Thyroid gland (tissue), 4 donors: ENCODE measurements around the gene HLCS. TPM values are rescaled to one million over a fixed set of nuclear protein-coding genes. Genes with fewer than 3 reads are reported as not detected.

Experiments
- DNase-seq, 2 donors: peaks; one replicate each; pipeline ENCODE4 v3.0.0-alpha.2; 2019
- H3K27ac ChIP-seq, 3 donors: fragments of 200-600 bp; sonication (generic); 1 replicate in 2 of 3; 2 replicates in 1 of 3; pipeline ENCODE4 v1.5.1; 2016 to 2019; ENCODE audit warnings: mild to moderate bottlenecking in 1 of 3, moderate library complexity in 1 of 3
- H3K27me3 ChIP-seq: fragments of 200-600 bp; sonication (generic); one replicate; pipeline ENCODE4 v1.5.1; 2019
- H3K36me3 ChIP-seq, 2 donors: fragments of 200-600 bp; sonication (generic); one replicate each; pipeline ENCODE4 v1.5.1; 2016 to 2019
- H3K4me1 ChIP-seq, 2 donors: fragments of 200-600 bp; sonication (generic); one replicate each; pipeline ENCODE4 v1.5.1; 2017 to 2019
- H3K4me3 ChIP-seq, 3 donors: fragments of 200-600 bp; sonication (generic); replicated peaks in 1 of 3; 1 replicate in 2 of 3; 2 replicates in 1 of 3; pipeline ENCODE4 v1.5.1; 2016; ENCODE audit warnings: mild to moderate bottlenecking in 1 of 3
- H3K9me3 ChIP-seq: fragments of 200-600 bp; sonication (generic); one replicate; pipeline ENCODE4 v1.5.1; 2017
- POLR2A ChIP-seq, 2 donors: fragments of 450-650 bp; IDR thresholded peaks; one replicate each; pipeline ENCODE4 v1.6.1; 2017; ENCODE audit warnings: antibody characterized with exemption in 2 of 2, mild to moderate bottlenecking in 2 of 2, moderate library complexity in 1 of 2
- WGBS, 2 donors: methylation state at CpG; one replicate each; pipeline ENCODE4 v1.1.5; 2017; 5-methylcytosine and 5-hydroxymethylcytosine counted together
- intact Hi-C: fragments of 100-400 bp; cut with DNase I; formaldehyde crosslinking; loops from one replicate; pipeline ENCODE4 v1.15.1; 2023
- total RNA-seq, 4 donors: library from RNA; depleted of rRNA; stranded (reverse); fragments of >200 nt; gene quantifications; one replicate each; pipeline ENCODE4 v1.2.3, GENCODE V29; 2016
- TF ChIP-seq, protein P1 (sequence below), 6 experiments: fragments of 200-600 bp in 3 of 6; fragments of 450-650 bp in 3 of 6; sonication (generic) in 3 of 6; IDR thresholded peaks; one replicate each; pipeline ENCODE4 v1.5.1; 2016 to 2019; ENCODE audit warnings: antibody characterized with exemption in 6 of 6, mild to moderate bottlenecking in 2 of 6, inconsistent platforms in 1 of 6, moderate library complexity in 1 of 6

Gene HLCS
- 10 to 100 TPM; 34.2 to 70.7 (median 43.4) TPM for total RNA-seq

GRCh38 chr21:36966066-36966820 lies at the start of gene HLCS:
HLCS (minus strand) TSS chr21:36966669; CDS start chr21:36966638, 31 bp downstream.
- intact Hi-C loops, result loop anchor here (2.0 kb wide), 1 partner anchor 23 kb away; no protein-coding TSS in a partner anchor
- Histone ChIP-seq H3K9me3 (no peaks in the 10 kb centered on the region), H3K4me1 (peaks cover 8 to 14% of the 10 kb centered on the region in 2 donors), H3K36me3 (peaks cover 0 to under 1% of the 10 kb centered on the region in 2 donors), H3K4me3 (peak within 1 kb of the TSS; percentile 56 to 86 (median 64)), H3K27me3 (no peaks in the 10 kb centered on the region), H3K27ac (peak within 1 kb of the TSS; percentile 86 to 89 (median 88))
- 0% methylated on average over 12 of the region's 101 CpGs; no CpG with 5 or more reads in 1 of the 2 donors for WGBS, 2 donors
- peak; percentile 71 to 72 for DNase-seq
- TF ChIP-seq, protein P1, sequence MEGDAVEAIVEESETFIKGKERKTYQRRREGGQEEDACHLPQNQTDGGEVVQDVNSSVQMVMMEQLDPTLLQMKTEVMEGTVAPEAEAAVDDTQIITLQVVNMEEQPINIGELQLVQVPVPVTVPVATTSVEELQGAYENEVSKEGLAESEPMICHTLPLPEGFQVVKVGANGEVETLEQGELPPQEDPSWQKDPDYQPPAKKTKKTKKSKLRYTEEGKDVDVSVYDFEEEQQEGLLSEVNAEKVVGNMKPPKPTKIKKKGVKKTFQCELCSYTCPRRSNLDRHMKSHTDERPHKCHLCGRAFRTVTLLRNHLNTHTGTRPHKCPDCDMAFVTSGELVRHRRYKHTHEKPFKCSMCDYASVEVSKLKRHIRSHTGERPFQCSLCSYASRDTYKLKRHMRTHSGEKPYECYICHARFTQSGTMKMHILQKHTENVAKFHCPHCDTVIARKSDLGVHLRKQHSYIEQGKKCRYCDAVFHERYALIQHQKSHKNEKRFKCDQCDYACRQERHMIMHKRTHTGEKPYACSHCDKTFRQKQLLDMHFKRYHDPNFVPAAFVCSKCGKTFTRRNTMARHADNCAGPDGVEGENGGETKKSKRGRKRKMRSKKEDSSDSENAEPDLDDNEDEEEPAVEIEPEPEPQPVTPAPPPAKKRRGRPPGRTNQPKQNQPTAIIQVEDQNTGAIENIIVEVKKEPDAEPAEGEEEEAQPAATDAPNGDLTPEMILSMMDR (IDR thresholded peaks at IDR 0.05), result peak in 2 of 6 experiments; percentile 21 to 39
- peak in 1 of 2 donors; percentile 72 for TF ChIP-seq POLR2A (IDR thresholded peaks at IDR 0.05)

DNA sequence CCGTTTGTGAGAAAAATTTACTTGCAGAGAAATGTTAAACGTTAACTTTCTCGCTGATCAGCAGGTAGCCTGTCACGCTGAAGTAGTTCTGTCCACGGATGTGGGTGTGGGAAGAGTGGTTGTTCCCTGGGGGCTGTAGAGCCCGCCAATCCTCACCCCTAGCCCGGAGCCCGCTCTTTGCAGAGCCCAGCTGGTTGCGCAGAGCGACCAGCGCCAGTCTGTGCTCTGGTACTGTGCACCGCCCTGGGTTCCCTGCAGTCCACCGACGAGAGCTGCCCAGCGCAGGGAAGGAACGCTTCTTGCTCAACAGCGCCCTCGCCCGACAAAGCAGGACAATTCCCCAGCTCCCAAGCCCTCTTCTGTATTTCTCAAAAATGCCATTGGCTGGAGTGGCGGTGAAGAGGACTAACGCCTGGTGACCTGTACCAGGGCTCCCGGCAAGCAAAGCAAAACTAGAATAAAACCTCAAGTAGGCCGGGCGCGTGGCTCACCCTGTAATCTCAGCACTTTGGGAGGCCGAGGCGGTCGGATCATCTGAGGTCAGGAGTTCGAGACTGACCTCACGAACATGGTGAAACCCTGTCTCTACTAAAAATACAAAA lies 43.4 kb upstream of the HLCS start:
- no peaks in the 10 kb centered on the region for H3K36me3 ChIP-seq
- no peaks in the 10 kb centered on the region for H3K27me3 ChIP-seq
- TF ChIP-seq POLR2A (IDR thresholded peaks at IDR 0.05), result no peak
- TF ChIP-seq, protein P1 (IDR thresholded peaks at IDR 0.05), result peak; percentile 52 to 91 (median 80)
- WGBS, 2 donors, result 13 to 17% methylated on average over 17 to 21 of the region's 30 CpGs
- intact Hi-C loops, result no loop called here
- no peak overlapping the region for H3K27ac ChIP-seq
- H3K4me1 ChIP-seq, result peaks cover 4 to 14% of the 10 kb centered on the region in 2 donors
- peak; percentile 78 to 89 for DNase-seq
- no peak overlapping the region for H3K4me3 ChIP-seq
- no peaks in the 10 kb centered on the region for H3K9me3 ChIP-seq

DNA sequence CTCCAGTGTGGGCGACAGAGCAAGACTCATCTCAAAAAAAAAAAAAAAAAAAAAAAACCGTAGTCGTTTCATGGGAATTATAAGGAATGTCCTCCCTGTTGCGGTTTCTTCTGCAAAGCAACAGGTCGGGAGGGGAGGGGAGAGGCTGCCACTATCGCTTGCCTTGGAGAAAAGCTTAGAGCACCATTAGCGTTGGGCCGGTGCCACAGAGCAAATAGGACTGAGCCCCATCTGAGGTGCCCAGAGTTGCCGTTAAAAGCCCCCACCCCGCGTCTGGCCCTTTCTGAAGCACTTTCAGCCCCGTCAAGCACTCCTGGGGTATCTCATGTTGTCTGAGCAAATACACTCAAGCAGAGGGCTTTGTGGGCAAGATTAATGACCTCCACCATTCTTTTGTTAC lies 42.3 kb upstream of the HLCS start:
- no peak for DNase-seq
- H3K27me3 ChIP-seq, result no peaks in the 10 kb centered on the region
- intact Hi-C loops, result no loop called here
- peaks cover 4 to 14% of the 10 kb centered on the region in 2 donors for H3K4me1 ChIP-seq
- WGBS, 2 donors, result 72 to 80% methylated on average over 12 of the region's 12 CpGs
- H3K9me3 ChIP-seq, result no peaks in the 10 kb centered on the region
- H3K4me3 ChIP-seq, result no peak overlapping the region
- TF ChIP-seq, protein P1 (IDR thresholded peaks at IDR 0.05), result no peak
- TF ChIP-seq POLR2A (IDR thresholded peaks at IDR 0.05), result no peak
- H3K27ac ChIP-seq, result no peak overlapping the region
- H3K36me3 ChIP-seq, result no peaks in the 10 kb centered on the region

- Histone ChIP-seq H3K9me3 (no peaks in the 10 kb centered on the region), H3K4me1 (peaks cover 4 to 14% of the 10 kb centered on the region in 2 donors), H3K4me3 (peak within 1 kb of the TSS in 2 of 3 donors; percentile 2 to 37), H3K27ac (no peak within 1 kb of the TSS), H3K27me3 (no peaks in the 10 kb centered on the region), H3K36me3 (no peaks in the 10 kb centered on the region)
- intact Hi-C loops, result no loop called here
- DNase-seq, result peak in 1 of 2 donors; percentile 7
- TF ChIP-seq, protein P1 (IDR thresholded peaks at IDR 0.05), result no peak
- TF ChIP-seq POLR2A (IDR thresholded peaks at IDR 0.05), result no peak
- 2 to 3% methylated on average over 35 to 36 of the region's 87 CpGs for WGBS, 2 donors
These were observed 40.2 kb upstream of the HLCS start, which contains the start of gene RIPPLY3 for GRCh38 chr21:37006486-37007291. RIPPLY3 (plus strand) TSS chr21:37006702; CDS start chr21:37006773, 71 bp downstream.
